Liver (tissue), 9 donors: Measurements from ENCODE around the gene AKR7A2. TPM values are rescaled to one million over a fixed set of nuclear protein-coding genes. Genes with fewer than 3 reads are reported as not detected.

ENCODE experiments used
- DNase-seq: peaks from one replicate; pipeline ENCODE4 v3.0.0-alpha.2; 2017; ENCODE audit warnings: low spot score
- H3K27ac ChIP-seq, 2 donors: one replicate each; pipeline ENCODE4 v1.7.0; 2013; ENCODE audit warnings: inconsistent platforms in 2 of 2, low read length in 2 of 2, control low read depth in 1 of 2, low read depth in 1 of 2, mild to moderate bottlenecking in 1 of 2
- H3K27me3 ChIP-seq, 4 donors: one replicate each; pipeline versions ENCODE4 v1.6.1 to v1.7.0; 2013; ENCODE audit warnings: low read length in 3 of 4, inconsistent platforms in 1 of 4, mild to moderate bottlenecking in 1 of 4, moderate library complexity in 1 of 4; ENCODE audit not compliant: control insufficient read depth in 4 of 4, insufficient read depth in 4 of 4
- H3K36me3 ChIP-seq, 4 donors: one replicate each; pipeline versions ENCODE4 v1.6.1 to v1.7.0; 2013; ENCODE audit warnings: low read length in 3 of 4, mild to moderate bottlenecking in 3 of 4, low read depth in 1 of 4, moderate library complexity in 1 of 4; ENCODE audit not compliant: control insufficient read depth in 4 of 4, insufficient read depth in 3 of 4
- H3K4me1 ChIP-seq, 4 donors: one replicate each; pipeline versions ENCODE4 v1.6.1 to v1.7.0; 2013; ENCODE audit warnings: low read length in 3 of 4, mild to moderate bottlenecking in 3 of 4, moderate library complexity in 1 of 4; ENCODE audit not compliant: control insufficient read depth in 4 of 4, insufficient read depth in 4 of 4
- H3K4me3 ChIP-seq, 3 donors: one replicate each; pipeline versions ENCODE4 v1.6.1 to v1.7.0; 2013; ENCODE audit warnings: low read length in 3 of 3, control low read depth in 1 of 3, low read depth in 1 of 3, mild to moderate bottlenecking in 1 of 3
- H3K9ac ChIP-seq, 2 donors: one replicate each; pipeline ENCODE4 v1.7.0; 2013; ENCODE audit warnings: low read length in 2 of 2, mild to moderate bottlenecking in 2 of 2, moderate library complexity in 2 of 2, control low read depth in 1 of 2, low read depth in 1 of 2
- H3K9me3 ChIP-seq, 4 donors: one replicate each; pipeline versions ENCODE4 v1.6.1 to v1.7.0; 2013; ENCODE audit warnings: low read length in 3 of 4; ENCODE audit not compliant: control insufficient read depth in 4 of 4
- EGR1 ChIP-seq, 2 donors: IDR thresholded peaks; 2 replicates each; pipeline ENCODE4 v1.6.1; 2016 to 2018; ENCODE audit warnings: antibody characterized with exemption in 2 of 2, low read depth in 2 of 2
- FOXA2 ChIP-seq: IDR thresholded peaks from 2 replicates; pipeline ENCODE4 v1.6.1; 2016; ENCODE audit warnings: antibody characterized with exemption
- GABPA ChIP-seq, 2 donors: IDR thresholded peaks in 1 of 2; conservative IDR thresholded peaks in 1 of 2; 2 replicates each; pipeline ENCODE4 v1.6.1; 2016; ENCODE audit warnings: antibody characterized with exemption in 2 of 2, mild to moderate bottlenecking in 1 of 2, moderate library complexity in 1 of 2
- HNF4A ChIP-seq, 2 donors: conservative IDR thresholded peaks; 2 replicates each; pipeline ENCODE4 v1.6.1; 2016; ENCODE audit warnings: antibody characterized with exemption in 2 of 2, mild to moderate bottlenecking in 2 of 2
- HNF4G ChIP-seq: IDR thresholded peaks from 2 replicates; pipeline ENCODE4 v1.6.1; 2016; ENCODE audit warnings: antibody characterized with exemption
- JUND ChIP-seq, 2 donors: IDR thresholded peaks; 2 replicates each; pipeline ENCODE4 v1.6.1; 2016; ENCODE audit warnings: antibody characterized with exemption in 2 of 2
- NR2F2 ChIP-seq: IDR thresholded peaks from 2 replicates; pipeline ENCODE4 v1.6.1; 2016; ENCODE audit warnings: antibody characterized with exemption
- RAD21 ChIP-seq, 2 donors: IDR thresholded peaks; 2 replicates each; pipeline ENCODE4 v1.6.1; 2016; ENCODE audit warnings: antibody characterized with exemption in 2 of 2, mild to moderate bottlenecking in 2 of 2
- RXRA ChIP-seq, 2 donors: IDR thresholded peaks; 2 replicates each; pipeline ENCODE4 v1.6.1; 2017 to 2018; ENCODE audit warnings: antibody characterized with exemption in 2 of 2, mild to moderate bottlenecking in 1 of 2
- YY1 ChIP-seq: IDR thresholded peaks from 2 replicates; pipeline ENCODE4 v1.6.1; 2016; ENCODE audit warnings: antibody characterized with exemption, mild to moderate bottlenecking
- whole genome bisulfite sequencing: extraction: QIAGEN DNeasy Blood & Tissue Kit; methylation state at CpG from one replicate; pipeline ENCODE4 v1.1.7; 2013; 5-methylcytosine and 5-hydroxymethylcytosine counted together
- polyA plus RNA-seq, 2 donors: library from polyadenylated mRNA; stranded (reverse) in 1 of 2; unstranded in 1 of 2; fragments of 200-250 nt in 1 of 2; fragments of >200 nt in 1 of 2; fragmentation: Nextera tagmentation in 1 of 2; extraction: Ambion mirVana in 1 of 2; gene quantifications; one replicate each; pipeline versions ENCODE4 v1.2.1 to v1.2.3, GENCODE V29; 2013 to 2015
- total RNA-seq, 2 donors: library from RNA; depleted of rRNA; stranded (reverse); fragments of >200 nt; gene quantifications; one replicate each; pipeline ENCODE4 v1.2.3, GENCODE V29; 2014
- TF ChIP-seq, protein P1 (sequence below): IDR thresholded peaks from 2 replicates; pipeline ENCODE4 v1.6.1; 2016; ENCODE audit warnings: antibody characterized with exemption, mild to moderate bottlenecking
- TF ChIP-seq, protein P2 (sequence below): IDR thresholded peaks from 2 replicates; pipeline ENCODE4 v1.6.1; 2016; ENCODE audit warnings: antibody characterized with exemption
- TF ChIP-seq, protein P3 (sequence below): fragments of 150-350 bp; IDR thresholded peaks from 2 replicates; pipeline ENCODE4 v1.5.1; 2017; ENCODE audit warnings: improper control_type of control experiment, low read depth, low read length; ENCODE audit not compliant: missing input control
- donor health status: healthy.
- donor health status: healthy.
- donor health status: healthy.
- donor health status: healthy.
- donor health status: healthy.

AKR7A2 gene
- total and polyA plus RNA-seq, 4 donors = 41.4 to 63.2 (median 49.8) TPM

DNA sequence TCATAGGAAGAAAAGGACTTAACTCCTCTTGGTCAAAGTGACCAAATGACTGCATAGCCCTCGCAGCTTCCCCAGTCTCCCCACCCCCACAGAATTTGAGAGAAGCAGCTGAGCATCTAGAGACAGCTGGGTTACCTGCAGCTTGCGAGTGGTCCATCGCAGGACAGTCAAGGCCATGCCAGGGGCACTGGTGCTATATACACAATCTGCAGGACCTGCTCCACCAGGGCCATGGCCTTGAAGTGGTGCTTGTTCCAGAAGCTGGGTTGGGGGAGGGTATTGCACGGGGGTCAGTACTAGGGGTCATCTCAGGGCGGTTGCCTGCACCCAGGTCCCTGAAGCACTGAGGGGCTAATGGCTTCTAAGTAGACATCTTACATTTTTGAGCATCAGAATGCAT lies 49.9 kb downstream of the AKR7A2 start:
- no peak for DNase-seq
- no peak overlapping the region for H3K27ac ChIP-seq
- H3K27me3 ChIP-seq = no peaks in the 10 kb centered on the region
- no peak for TF ChIP-seq YY1
- TF ChIP-seq GABPA (IDR thresholded peaks at IDR 0.05 in 1 of 2, conservative IDR thresholded peaks at IDR 0.05 in 1 of 2) = no peak
- TF ChIP-seq, protein P1, sequence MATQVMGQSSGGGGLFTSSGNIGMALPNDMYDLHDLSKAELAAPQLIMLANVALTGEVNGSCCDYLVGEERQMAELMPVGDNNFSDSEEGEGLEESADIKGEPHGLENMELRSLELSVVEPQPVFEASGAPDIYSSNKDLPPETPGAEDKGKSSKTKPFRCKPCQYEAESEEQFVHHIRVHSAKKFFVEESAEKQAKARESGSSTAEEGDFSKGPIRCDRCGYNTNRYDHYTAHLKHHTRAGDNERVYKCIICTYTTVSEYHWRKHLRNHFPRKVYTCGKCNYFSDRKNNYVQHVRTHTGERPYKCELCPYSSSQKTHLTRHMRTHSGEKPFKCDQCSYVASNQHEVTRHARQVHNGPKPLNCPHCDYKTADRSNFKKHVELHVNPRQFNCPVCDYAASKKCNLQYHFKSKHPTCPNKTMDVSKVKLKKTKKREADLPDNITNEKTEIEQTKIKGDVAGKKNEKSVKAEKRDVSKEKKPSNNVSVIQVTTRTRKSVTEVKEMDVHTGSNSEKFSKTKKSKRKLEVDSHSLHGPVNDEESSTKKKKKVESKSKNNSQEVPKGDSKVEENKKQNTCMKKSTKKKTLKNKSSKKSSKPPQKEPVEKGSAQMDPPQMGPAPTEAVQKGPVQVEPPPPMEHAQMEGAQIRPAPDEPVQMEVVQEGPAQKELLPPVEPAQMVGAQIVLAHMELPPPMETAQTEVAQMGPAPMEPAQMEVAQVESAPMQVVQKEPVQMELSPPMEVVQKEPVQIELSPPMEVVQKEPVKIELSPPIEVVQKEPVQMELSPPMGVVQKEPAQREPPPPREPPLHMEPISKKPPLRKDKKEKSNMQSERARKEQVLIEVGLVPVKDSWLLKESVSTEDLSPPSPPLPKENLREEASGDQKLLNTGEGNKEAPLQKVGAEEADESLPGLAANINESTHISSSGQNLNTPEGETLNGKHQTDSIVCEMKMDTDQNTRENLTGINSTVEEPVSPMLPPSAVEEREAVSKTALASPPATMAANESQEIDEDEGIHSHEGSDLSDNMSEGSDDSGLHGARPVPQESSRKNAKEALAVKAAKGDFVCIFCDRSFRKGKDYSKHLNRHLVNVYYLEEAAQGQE = no peak
- no peak for TF ChIP-seq HNF4G
- TF ChIP-seq EGR1 (IDR thresholded peaks at IDR 0.05; ENCODE audit: low read depth in 2 of 2) = no peak
- no peak for TF ChIP-seq JUND (IDR thresholded peaks at IDR 0.05)
- TF ChIP-seq RAD21 (IDR thresholded peaks at IDR 0.05) = no peak
- no peak for TF ChIP-seq RXRA (IDR thresholded peaks at IDR 0.05)
- TF ChIP-seq, protein P2, sequence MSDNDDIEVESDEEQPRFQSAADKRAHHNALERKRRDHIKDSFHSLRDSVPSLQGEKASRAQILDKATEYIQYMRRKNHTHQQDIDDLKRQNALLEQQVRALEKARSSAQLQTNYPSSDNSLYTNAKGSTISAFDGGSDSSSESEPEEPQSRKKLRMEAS = no peak
- TF ChIP-seq FOXA2 = no peak
- no peak for TF ChIP-seq NR2F2
- TF ChIP-seq, protein P3, sequence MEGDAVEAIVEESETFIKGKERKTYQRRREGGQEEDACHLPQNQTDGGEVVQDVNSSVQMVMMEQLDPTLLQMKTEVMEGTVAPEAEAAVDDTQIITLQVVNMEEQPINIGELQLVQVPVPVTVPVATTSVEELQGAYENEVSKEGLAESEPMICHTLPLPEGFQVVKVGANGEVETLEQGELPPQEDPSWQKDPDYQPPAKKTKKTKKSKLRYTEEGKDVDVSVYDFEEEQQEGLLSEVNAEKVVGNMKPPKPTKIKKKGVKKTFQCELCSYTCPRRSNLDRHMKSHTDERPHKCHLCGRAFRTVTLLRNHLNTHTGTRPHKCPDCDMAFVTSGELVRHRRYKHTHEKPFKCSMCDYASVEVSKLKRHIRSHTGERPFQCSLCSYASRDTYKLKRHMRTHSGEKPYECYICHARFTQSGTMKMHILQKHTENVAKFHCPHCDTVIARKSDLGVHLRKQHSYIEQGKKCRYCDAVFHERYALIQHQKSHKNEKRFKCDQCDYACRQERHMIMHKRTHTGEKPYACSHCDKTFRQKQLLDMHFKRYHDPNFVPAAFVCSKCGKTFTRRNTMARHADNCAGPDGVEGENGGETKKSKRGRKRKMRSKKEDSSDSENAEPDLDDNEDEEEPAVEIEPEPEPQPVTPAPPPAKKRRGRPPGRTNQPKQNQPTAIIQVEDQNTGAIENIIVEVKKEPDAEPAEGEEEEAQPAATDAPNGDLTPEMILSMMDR = no peak
- no peaks in the 10 kb centered on the region for H3K4me1 ChIP-seq
- no peak overlapping the region for H3K9ac ChIP-seq
- H3K4me3 ChIP-seq = no peak overlapping the region
- H3K9me3 ChIP-seq = no peaks in the 10 kb centered on the region
- WGBS = 86% methylated on average over 5 of the region's 5 CpGs
- peaks cover 15 to 73% (median 36%) of the 10 kb centered on the region in 4 donors for H3K36me3 ChIP-seq

DNA sequence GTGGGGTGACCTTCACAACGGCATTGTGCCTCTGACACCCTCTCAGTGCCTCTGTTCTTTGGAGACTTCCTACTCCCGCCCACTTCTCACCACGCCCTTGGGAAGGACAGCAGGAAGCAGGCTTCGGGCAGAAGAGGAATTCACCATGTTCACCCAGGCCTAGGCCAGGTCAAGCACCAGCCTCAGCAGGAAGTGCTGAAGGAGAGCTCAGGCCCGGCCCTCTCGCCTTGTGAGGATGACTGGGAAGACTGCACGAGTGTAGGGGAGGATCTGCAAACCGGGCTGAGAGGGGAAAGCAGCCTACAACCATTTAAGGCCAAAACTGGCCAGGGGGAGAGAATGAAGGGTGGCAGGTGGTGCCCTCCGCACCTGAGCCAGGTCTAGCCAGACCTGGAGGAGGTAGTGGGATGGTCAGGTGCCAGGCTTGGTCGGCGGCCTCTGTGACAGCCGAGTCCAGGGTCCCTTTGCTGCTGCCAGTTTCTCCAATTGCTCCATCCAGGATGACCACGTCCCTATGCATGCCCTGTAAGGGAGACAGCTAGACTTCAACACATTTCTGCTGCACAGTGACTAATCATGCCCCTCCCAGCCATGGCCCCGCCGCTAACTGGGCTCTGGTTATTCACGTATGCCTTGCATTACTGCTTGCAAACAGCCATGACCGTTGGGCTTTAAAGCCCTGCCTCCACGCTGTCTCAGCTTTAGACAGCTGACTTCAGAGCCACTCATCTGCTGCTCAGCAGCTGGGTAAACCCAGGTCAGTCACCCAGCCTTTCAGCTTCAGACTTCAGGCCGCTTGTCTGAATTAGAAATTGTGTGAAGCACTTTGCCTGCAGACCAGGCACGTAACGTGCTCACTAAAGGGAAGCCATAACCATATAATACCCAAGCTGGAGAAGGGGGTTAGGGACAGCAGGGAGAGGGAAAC lies 51.5 kb downstream of the AKR7A2 start:
- no peak overlapping the region for H3K9ac ChIP-seq
- H3K4me3 ChIP-seq = no peak overlapping the region
- DNase-seq = no peak
- peaks cover 12 to 73% (median 29%) of the 10 kb centered on the region in 4 donors for H3K36me3 ChIP-seq
- WGBS = 82% methylated on average over 21 of the region's 21 CpGs
- H3K27ac ChIP-seq = no peak overlapping the region
- H3K27me3 ChIP-seq = no peaks in the 10 kb centered on the region
- TF ChIP-seq FOXA2 (no peak), YY1 (no peak), RXRA (IDR thresholded peaks at IDR 0.05) (no peak), HNF4A (conservative IDR thresholded peaks at IDR 0.05) (no peak)
- TF ChIP-seq, protein P1 = no peak
- no peaks in the 10 kb centered on the region for H3K9me3 ChIP-seq
- no peaks in the 10 kb centered on the region for H3K4me1 ChIP-seq
